Breast epithelium (tissue), 3 donors: ENCODE results near the gene RPS17.
"Not testable (repeated sequence)": the region's sequence is repeated elsewhere in the genome, so short reads cannot be mapped to it uniquely, and the experiment has no call there.

Source experiments
- POLR2A ChIP-seq: fragments of 450-650 bp; IDR thresholded peaks from one replicate; pipeline ENCODE4 v1.6.1; 2016; ENCODE audit warnings: antibody characterized with exemption, mild to moderate bottlenecking, moderate library complexity
- TF ChIP-seq, protein P1 (sequence below), 3 donors: fragments of 450-650 bp; IDR thresholded peaks; one replicate each; pipeline ENCODE4 v1.5.1; 2016 to 2017; ENCODE audit warnings: antibody characterized with exemption in 3 of 3, mild to moderate bottlenecking in 3 of 3, moderate library complexity in 3 of 3

DNA sequence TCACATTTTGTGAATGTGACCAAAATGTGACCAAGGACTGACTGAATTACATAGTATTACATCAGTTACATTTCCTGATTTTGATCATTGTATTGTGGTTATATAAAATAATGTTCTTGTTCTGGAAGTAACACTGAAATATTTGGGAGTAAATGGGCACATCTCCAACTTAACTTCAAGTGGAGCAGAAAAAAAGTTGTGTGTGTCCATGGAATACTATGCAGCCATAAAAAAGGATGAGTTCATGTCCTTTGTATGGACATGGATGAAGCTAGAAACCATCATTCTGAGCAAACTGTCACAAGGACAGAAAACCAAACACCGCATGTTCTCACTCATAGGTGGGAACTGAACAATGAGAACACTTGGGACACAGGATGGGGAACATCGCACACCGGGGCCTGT, 5.8 kb downstream of the RPS17 start:
- TF ChIP-seq, protein P1, sequence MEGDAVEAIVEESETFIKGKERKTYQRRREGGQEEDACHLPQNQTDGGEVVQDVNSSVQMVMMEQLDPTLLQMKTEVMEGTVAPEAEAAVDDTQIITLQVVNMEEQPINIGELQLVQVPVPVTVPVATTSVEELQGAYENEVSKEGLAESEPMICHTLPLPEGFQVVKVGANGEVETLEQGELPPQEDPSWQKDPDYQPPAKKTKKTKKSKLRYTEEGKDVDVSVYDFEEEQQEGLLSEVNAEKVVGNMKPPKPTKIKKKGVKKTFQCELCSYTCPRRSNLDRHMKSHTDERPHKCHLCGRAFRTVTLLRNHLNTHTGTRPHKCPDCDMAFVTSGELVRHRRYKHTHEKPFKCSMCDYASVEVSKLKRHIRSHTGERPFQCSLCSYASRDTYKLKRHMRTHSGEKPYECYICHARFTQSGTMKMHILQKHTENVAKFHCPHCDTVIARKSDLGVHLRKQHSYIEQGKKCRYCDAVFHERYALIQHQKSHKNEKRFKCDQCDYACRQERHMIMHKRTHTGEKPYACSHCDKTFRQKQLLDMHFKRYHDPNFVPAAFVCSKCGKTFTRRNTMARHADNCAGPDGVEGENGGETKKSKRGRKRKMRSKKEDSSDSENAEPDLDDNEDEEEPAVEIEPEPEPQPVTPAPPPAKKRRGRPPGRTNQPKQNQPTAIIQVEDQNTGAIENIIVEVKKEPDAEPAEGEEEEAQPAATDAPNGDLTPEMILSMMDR (IDR thresholded peaks at IDR 0.05) = not testable (repeated sequence)
- TF ChIP-seq POLR2A = not testable (repeated sequence)
